ENCODE data around the gene MS4A6A. TPM values are rescaled to one million over a fixed set of nuclear protein-coding genes. Genes with fewer than 3 reads are reported as not detected.

Gene MS4A6A
- total RNA-seq, 6 experiments from 2014 or later = 42.4 to 98.5 (median 61.5) TPM

GRCh38 chr11:60164550-60165075, 18.3 kb downstream of the MS4A6A start:
- intact Hi-C loops (cut with DNase I) = no loop called here
- ATAC-seq = no peak
- TF ChIP-seq POLR2A (IDR thresholded peaks at IDR 0.05) (no peak), CTCF (IDR thresholded peaks at IDR 0.05) (no peak)
- 75% methylated on average over 1 of the region's 1 CpG for WGBS (ENCODE audit: insufficient coverage, low coverage, low lambda C conversion rate, missing lambda C conversion rate)
- DNase-seq = no peak
- Histone ChIP-seq H3K4me1 (no peaks in the 10 kb centered on the region), H3K36me3 (no peaks in the 10 kb centered on the region), H3K27me3 (no peaks in the 10 kb centered on the region), H3K4me3 (no peak overlapping the region), H3K27ac (no peak overlapping the region), H3K9me3 (no peaks in the 10 kb centered on the region)

- DNase-seq (no peak), ATAC-seq (peak in 1 of 4 donors; percentile 38)
- H3K9me3 ChIP-seq = no peaks in the 10 kb centered on the region
- TF ChIP-seq CTCF (IDR thresholded peaks at IDR 0.05) (no peak), POLR2A (IDR thresholded peaks at IDR 0.05) (no peak)
- H3K27ac ChIP-seq = no peak overlapping the region
- no peaks in the 10 kb centered on the region for H3K27me3 ChIP-seq
- intact Hi-C loops (cut with DNase I) = no loop called here
- no peaks in the 10 kb centered on the region for H3K4me1 ChIP-seq
- 58% methylated on average over 4 of the region's 4 CpGs for WGBS (ENCODE audit: insufficient coverage, low coverage, low lambda C conversion rate, missing lambda C conversion rate)
- H3K36me3 ChIP-seq = no peaks in the 10 kb centered on the region
- H3K4me3 ChIP-seq = no peak overlapping the region
Observed at GRCh38 chr11:60161766-60162165, 21.1 kb downstream of the MS4A6A start.

GRCh38 chr11:60161107-60161506, 21.8 kb downstream of the MS4A6A start:
- Histone ChIP-seq H3K36me3 (no peaks in the 10 kb centered on the region), H3K4me1 (no peaks in the 10 kb centered on the region), H3K4me3 (no peak overlapping the region), H3K9me3 (no peaks in the 10 kb centered on the region), H3K27ac (no peak overlapping the region), H3K27me3 (no peaks in the 10 kb centered on the region)
- 24% methylated on average over 2 of the region's 2 CpGs for WGBS (ENCODE audit: insufficient coverage, low coverage, low lambda C conversion rate, missing lambda C conversion rate)
- TF ChIP-seq CTCF (IDR thresholded peaks at IDR 0.05) (no peak), POLR2A (IDR thresholded peaks at IDR 0.05) (no peak)
- ATAC-seq (peak in 3 of 4 donors; percentile 42 to 72 (median 57)), DNase-seq (no peak)
- intact Hi-C loops (cut with DNase I) = no loop called here

GRCh38 chr11:60159868-60160267, 23.0 kb downstream of the MS4A6A start:
- no peaks in the 10 kb centered on the region for H3K4me1 ChIP-seq
- no peak for DNase-seq
- H3K27ac ChIP-seq = no peak overlapping the region
- H3K27me3 ChIP-seq = no peaks in the 10 kb centered on the region
- ATAC-seq = peak in 2 of 4 donors; percentile 20 to 33
- H3K4me3 ChIP-seq = no peak overlapping the region
- H3K36me3 ChIP-seq = no peaks in the 10 kb centered on the region
- TF ChIP-seq CTCF (IDR thresholded peaks at IDR 0.05) = no peak
- no peak for TF ChIP-seq POLR2A (IDR thresholded peaks at IDR 0.05)
- no peaks in the 10 kb centered on the region for H3K9me3 ChIP-seq
- intact Hi-C loops (cut with DNase I) = no loop called here
- 25% methylated on average over 1 of the region's 1 CpG for WGBS (ENCODE audit: insufficient coverage, low coverage, low lambda C conversion rate, missing lambda C conversion rate)

GRCh38 chr11:60159284-60159683, 23.6 kb downstream of the MS4A6A start:
- 31% methylated on average over 2 of the region's 2 CpGs for WGBS (ENCODE audit: insufficient coverage, low coverage, low lambda C conversion rate, missing lambda C conversion rate)
- TF ChIP-seq CTCF (IDR thresholded peaks at IDR 0.05) = no peak
- no peak for TF ChIP-seq POLR2A (IDR thresholded peaks at IDR 0.05)
- intact Hi-C loops (cut with DNase I) = no loop called here

More at GRCh38 chr11:60159284-60159683, 23.6 kb downstream of the MS4A6A start:
- H3K36me3 ChIP-seq = no peaks in the 10 kb centered on the region
- H3K9me3 ChIP-seq = no peaks in the 10 kb centered on the region
- no peaks in the 10 kb centered on the region for H3K4me1 ChIP-seq
- no peak for ATAC-seq
- no peak for DNase-seq
- H3K27ac ChIP-seq = no peak overlapping the region
- no peak overlapping the region for H3K4me3 ChIP-seq
- no peaks in the 10 kb centered on the region for H3K27me3 ChIP-seq

All from right lobe of liver (tissue), 6 donors.